ENCODE measurements around the gene CCDC85C.

DNA sequence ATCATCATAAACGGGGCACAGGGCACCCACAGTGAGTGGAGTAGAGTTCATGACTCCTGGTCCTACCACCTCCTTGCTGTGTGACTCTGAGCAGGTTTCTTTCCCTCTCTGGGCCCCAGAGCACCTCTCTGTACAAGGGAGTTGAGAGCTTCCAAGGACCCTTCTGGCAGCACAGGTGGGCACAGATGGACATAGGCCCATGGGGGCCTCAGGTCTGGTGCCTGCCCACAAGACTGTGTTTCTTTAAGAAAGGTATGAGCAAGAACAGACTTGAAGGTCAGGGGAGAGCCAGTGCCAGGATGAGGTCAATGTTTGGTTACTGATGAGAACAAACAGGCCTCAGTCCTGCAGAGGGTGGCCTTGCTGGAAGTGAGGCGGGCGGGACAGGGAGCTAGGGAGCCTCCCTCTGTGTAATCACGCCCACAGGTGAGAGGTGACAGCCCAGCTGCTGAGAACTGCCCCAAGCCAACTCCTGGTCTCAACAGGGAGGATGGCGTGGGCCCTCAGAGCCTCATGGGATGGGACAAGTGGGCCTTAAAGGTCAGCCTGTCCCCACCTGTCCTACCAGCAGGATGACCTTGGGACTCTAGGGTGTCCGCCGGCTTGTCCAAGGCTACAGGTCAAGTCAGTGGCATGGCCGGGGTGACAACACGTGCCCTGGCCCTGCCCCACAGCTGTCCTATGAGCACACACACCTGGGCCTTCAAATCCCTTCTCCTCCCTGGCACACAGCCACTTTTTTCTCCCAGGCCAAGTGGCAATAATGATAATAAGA lies 49.1 kb downstream of the CCDC85C start:
- TF ChIP-seq POLR2A (IDR thresholded peaks at IDR 0.05; ENCODE audit: borderline replicate concordance, extremely low read depth, insufficient read depth, insufficient read length) (no peak), EZH2 (IDR thresholded peaks at IDR 0.05) (no peak), JUND (IDR thresholded peaks at IDR 0.05) (no peak), FOSL1 (IDR thresholded peaks at IDR 0.05; ENCODE audit: low read depth) (no peak)
- TF ChIP-seq, protein P1, sequence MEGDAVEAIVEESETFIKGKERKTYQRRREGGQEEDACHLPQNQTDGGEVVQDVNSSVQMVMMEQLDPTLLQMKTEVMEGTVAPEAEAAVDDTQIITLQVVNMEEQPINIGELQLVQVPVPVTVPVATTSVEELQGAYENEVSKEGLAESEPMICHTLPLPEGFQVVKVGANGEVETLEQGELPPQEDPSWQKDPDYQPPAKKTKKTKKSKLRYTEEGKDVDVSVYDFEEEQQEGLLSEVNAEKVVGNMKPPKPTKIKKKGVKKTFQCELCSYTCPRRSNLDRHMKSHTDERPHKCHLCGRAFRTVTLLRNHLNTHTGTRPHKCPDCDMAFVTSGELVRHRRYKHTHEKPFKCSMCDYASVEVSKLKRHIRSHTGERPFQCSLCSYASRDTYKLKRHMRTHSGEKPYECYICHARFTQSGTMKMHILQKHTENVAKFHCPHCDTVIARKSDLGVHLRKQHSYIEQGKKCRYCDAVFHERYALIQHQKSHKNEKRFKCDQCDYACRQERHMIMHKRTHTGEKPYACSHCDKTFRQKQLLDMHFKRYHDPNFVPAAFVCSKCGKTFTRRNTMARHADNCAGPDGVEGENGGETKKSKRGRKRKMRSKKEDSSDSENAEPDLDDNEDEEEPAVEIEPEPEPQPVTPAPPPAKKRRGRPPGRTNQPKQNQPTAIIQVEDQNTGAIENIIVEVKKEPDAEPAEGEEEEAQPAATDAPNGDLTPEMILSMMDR (IDR thresholded peaks at IDR 0.05 in 2 of 3, conservative IDR thresholded peaks at IDR 0.05 in 1 of 3; ENCODE audit: borderline replicate concordance in 1 of 3, insufficient read depth in 1 of 3, low read depth in 2 of 3, low read length in 2 of 3): no peak
- TF ChIP-seq, protein P2, sequence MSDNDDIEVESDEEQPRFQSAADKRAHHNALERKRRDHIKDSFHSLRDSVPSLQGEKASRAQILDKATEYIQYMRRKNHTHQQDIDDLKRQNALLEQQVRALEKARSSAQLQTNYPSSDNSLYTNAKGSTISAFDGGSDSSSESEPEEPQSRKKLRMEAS (IDR thresholded peaks at IDR 0.05): no peak
- TF ChIP-seq, protein P3, sequence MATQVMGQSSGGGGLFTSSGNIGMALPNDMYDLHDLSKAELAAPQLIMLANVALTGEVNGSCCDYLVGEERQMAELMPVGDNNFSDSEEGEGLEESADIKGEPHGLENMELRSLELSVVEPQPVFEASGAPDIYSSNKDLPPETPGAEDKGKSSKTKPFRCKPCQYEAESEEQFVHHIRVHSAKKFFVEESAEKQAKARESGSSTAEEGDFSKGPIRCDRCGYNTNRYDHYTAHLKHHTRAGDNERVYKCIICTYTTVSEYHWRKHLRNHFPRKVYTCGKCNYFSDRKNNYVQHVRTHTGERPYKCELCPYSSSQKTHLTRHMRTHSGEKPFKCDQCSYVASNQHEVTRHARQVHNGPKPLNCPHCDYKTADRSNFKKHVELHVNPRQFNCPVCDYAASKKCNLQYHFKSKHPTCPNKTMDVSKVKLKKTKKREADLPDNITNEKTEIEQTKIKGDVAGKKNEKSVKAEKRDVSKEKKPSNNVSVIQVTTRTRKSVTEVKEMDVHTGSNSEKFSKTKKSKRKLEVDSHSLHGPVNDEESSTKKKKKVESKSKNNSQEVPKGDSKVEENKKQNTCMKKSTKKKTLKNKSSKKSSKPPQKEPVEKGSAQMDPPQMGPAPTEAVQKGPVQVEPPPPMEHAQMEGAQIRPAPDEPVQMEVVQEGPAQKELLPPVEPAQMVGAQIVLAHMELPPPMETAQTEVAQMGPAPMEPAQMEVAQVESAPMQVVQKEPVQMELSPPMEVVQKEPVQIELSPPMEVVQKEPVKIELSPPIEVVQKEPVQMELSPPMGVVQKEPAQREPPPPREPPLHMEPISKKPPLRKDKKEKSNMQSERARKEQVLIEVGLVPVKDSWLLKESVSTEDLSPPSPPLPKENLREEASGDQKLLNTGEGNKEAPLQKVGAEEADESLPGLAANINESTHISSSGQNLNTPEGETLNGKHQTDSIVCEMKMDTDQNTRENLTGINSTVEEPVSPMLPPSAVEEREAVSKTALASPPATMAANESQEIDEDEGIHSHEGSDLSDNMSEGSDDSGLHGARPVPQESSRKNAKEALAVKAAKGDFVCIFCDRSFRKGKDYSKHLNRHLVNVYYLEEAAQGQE (IDR thresholded peaks at IDR 0.05; ENCODE audit: low read depth): no peak

Data from HCT116 (cell line).